HG02798 (cell line): ENCODE results near the gene CRTC3.
A peak's percentile ranks its signal among the peaks of the same experiment; 100 is the strongest.

Experiments
- ATAC-seq: cut with Tn5 transposase; IDR thresholded peaks from one replicate; pipeline ENCODE4 v1.9.1; 2021; ENCODE audit warnings: mild to moderate bottlenecking; ENCODE audit not compliant: unreplicated experiment, poor library complexity

CRTC3 gene

DNA sequence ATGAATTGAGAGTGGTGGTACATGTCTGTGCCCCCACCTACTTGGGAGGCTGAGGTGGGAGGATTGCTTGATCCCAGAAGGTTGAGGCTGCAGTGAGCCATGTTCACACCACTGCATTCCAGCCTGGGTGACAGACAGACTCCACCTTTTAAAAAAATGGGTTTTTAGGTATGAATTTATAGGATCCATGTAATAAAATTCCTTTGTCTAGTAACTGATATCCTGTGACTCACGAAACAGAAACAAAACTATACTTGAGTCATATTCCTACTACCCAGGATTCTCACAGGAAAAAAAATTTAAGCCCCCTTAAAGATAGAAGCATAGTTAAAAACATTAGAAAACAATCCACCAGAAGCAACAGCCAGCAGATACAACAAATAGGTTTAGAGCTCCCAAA lies 10.0 kb upstream of the CRTC3 start:
- no peak for ATAC-seq

DNA sequence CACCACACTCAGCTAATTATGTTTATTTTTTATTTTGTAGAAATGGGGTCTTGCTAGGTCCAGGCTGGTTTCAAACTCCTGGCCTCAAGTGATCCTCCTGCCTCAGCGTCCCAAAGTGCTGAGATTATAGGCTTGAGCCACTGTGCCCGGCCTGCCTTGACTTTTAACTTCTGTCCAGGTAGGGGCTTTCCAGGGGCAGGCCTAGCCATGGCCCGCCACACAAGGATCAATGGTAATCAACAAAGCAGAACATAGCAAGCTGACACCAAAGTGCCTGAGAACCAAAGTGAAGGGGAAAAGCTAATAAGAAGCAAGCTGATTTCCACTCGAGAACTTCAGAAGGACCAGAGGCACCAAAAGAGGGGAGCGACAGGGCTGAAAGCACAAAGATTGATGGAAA lies 9.4 kb upstream of the CRTC3 start:
- no peak for ATAC-seq

DNA sequence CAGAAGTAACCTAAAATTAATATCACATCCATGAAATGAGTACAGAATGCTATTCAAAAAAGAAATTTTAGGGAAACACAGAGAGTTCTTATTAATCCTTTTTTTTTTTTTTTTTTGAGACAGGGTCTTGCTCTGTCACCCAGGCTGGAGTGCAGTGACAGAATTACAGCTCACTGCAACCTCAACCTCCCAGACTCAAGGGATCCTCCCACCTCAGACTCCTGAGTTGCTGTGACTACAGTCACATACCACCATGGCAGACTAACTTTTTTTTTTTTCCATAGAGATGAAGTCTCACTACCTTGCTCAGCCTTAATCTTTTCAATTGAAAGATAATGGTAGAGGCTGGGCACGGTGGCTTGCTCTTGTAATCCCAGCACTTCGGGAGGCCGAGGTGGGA lies 6.3 kb upstream of the CRTC3 start:
- no peak for ATAC-seq

GRCh38 chr15:90524018-90524803 lies 5.5 kb upstream of the CRTC3 start:
- peak; percentile 70 for ATAC-seq

DNA sequence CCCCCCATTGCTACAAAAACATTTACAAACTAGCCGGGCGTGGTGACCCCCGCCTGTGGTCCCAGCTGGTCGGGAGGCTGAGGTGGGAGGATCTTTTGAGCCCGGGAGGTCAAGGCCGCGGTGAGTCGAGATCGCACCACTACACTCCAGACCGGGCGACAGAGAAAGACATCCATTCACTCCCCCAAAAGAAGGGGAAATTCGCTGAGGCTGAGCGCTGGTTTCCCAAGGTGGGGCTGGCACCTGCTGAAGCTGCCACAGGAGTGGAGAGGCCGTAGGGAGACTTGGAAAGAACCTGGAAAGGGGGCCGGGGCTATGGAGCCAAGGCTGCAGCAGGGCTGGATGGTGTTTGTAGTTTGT lies 732 bp upstream of the CRTC3 start:
- ATAC-seq: no peak

DNA sequence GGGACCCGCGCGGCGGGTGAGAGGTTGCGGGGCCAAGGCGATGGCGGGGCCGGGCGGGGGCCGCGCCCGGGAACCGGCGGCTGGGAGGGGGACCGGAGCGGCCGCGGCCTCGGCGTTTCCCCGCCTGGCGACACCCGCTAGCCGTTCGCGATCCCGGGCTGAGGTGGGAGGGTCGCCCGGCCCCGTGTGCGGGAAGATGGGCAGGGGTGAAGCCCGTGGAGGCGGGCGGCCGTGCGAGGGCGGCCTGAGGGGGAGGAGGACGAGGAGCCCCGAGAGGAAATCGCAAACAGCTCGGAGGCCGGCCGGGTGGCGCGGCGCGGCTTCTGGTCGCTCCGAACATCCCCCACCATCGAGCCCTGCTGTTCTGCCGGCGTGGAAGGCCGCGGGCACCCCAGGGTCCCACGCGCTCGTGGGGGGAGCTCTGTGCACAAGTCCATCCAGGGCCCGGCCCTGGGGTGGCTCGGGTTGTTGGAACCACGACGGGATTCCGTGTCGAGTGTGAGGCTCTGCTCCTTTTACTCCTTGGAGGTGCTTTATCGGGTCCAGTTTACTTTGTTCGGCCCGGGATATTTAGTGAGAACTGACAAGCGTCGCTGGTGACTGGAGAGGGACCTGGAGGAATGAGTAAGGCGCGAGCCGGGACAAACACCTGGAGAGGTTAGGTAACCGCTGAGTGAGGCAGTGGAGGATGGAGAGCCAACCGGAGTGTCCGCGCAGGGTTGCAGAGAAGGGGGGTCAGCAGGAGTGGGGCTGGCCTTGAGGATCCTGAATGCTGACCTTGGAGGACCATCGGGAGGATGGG lies 728 bp downstream of the CRTC3 start:
- ATAC-seq: peak; percentile 33

DNA sequence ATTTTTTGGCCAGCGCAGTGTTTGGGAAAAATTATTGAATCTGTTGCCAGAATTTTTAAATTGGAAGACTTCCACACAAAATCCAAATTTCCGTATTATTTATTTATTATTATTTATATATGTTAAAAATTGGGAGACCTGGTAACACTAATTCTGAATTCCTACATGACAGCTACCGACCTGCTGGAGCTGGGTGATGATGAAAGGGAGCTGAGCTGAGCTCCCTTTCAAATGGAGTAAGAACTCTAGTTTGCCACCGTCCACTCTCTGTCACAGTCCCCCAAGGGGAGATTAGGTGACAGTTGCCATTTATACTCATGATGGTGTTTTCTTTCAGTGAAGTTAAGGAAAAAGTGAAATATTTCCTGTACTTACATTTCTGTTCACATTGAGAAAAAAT lies 1.4 kb downstream of the CRTC3 start:
- ATAC-seq: no peak

DNA sequence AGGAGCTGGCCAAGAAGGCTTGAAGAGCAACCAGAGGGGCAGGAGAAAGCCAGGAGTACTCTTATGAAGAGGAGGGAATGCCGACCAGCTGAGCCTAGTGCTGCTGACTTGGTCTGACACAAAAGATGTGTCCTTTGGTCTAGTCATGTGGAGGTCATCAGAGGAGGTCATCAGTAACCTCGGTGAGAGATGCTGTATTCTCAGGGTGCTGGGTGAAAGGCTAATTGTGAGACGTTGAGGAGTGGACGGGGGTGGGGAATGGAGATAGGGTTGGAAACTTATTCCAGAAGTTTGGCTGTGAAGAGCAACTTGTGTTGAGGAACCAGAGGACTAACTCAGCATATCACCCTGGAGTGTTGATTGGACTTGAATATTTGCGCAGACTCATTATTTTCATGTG lies 5.5 kb downstream of the CRTC3 start:
- ATAC-seq: no peak

DNA sequence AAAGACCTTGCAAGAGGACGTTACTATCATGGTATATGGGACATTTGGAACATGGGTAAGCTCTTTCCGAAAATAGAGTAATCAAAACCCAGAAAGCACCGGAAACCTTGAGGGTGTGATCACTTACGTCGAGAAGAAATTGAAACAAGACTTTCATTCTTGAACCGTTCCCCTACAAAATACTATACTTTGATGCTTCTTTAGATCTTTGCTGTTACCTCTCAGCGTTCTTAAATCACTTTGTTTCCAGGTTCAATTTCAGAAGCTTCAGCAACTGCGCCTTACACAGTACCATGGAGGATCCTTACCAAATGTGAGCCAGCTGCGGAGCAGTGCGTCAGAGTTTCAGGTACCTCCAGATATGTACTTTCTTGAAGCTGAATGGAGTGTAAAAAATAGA lies 10.1 kb downstream of the CRTC3 start:
- no peak for ATAC-seq

DNA sequence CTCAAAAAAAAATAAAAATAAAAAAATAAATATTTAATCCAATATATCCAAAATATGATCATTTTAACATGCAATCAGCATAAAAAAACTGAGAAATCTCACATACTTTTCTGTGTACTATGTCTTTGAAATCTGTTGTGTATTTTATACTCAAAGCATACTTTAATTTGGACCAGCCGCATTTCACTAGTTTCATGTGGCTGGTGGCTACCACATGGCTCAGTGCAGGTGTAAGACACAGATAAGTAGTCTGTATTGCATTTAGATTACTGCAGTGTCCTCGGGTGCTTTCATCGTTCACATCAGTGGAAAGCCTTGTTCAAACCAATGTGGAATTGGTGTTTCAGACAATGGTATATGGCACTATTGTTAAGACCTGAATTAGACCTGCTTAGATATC lies 11.0 kb downstream of the CRTC3 start:
- ATAC-seq: no peak

DNA sequence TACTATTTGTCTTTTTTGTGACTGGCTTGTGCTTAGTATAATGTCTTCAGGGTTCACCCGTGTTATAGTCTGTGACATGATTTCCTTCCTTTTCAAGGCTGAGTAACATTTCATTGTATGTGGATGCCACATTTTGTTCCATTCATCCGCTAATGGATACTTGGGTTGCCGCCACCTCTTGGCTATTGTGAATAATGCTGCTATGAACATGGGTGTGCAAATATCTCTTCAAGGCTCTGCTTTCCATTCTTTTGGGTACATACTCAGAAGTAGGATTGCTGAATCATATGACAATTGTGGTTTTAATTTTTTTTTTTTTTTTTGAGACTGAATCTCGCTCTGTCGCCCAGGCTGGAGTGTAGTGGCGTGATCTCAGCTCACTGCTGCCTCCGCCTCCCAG lies 15.4 kb downstream of the CRTC3 start:
- ATAC-seq: no peak

GRCh38 chr15:90547540-90547939 lies 17.8 kb downstream of the CRTC3 start:
- no peak for ATAC-seq

DNA sequence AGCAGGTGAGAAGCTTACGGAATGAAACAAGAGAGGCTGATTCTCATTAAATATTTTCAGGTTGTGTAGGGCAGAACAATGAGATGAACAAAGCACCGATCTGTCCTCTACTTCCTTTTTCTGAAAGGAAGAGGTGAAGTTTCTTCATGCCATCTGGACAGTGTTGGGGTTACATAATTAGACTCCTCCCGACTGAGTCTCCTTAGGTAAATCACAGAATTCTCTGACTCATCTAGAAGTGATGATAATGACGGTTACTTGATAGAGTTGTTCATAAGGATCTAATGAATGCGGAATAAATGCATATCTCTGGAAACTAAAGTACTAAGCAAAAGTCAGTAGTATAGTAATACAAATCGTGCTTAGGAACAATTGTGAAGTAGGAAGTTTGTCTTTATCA lies 21.2 kb downstream of the CRTC3 start:
- ATAC-seq: no peak

GRCh38 chr15:90552162-90552928 lies 22.6 kb downstream of the CRTC3 start:
- no peak for ATAC-seq

DNA sequence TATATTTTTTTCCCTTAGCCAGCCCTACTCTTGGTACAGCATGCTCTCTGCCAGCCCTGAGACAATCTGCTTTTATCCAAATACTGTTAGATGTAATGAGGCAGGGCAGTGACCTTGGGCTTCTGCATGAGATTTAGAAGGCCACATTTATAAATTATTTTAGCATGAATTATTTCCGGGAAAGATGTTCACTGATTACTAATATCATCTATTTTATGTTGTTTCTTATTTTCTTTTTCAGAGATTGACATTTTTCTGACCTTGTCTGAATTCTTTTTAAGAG lies 23.1 kb downstream of the CRTC3 start:
- ATAC-seq: no peak

- ATAC-seq: no peak
Measured at GRCh38 chr15:90553248-90553745, 23.6 kb downstream of the CRTC3 start.

- no peak for ATAC-seq
Measured at GRCh38 chr15:90557186-90558084, 27.7 kb downstream of the CRTC3 start.

- ATAC-seq: no peak
Measured at GRCh38 chr15:90558171-90558573, 28.4 kb downstream of the CRTC3 start.

- ATAC-seq: no peak
Measured at GRCh38 chr15:90559119-90559518, 29.4 kb downstream of the CRTC3 start.

DNA sequence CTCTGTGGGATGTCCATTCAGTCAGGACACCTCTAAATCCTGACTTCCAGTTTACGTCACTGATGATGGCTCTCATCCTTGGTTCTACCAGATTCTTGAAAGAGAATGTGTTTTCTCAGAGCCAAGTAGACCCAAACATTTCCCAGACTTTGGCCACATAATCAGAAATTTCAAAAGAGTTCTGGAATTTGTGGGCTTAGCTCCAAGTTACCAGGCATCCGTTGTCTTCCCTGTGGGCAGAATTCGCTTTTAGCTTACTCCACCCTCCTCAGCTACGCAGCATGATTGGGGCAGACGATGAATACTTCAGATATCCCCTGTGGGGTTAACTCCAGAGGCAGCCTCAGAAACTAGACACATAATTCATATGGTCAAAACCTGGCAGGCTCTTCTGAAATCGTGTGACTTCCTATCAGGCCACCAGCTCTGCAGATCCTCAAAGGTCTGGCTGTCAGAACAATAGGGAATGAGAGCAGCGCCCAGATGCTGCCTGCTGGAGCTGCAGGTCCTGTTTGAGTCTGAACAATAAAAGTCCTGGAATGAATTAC lies 30.6 kb downstream of the CRTC3 start:
- no peak for ATAC-seq
